SK-N-SH (cell line): ENCODE measurements around the gene POLN. TPM values are rescaled to one million over a fixed set of nuclear protein-coding genes. Genes with fewer than 3 reads are reported as not detected.
A peak's percentile ranks its signal among the peaks of the same experiment; 100 is the strongest.

Experiments used
- CTCF ChIA-PET: fragments of 300-600, 350-600 bp; formaldehyde crosslinking; extraction: SDS; loops from one replicate; lab custom pipeline; 2021; lab: Yijun Ruan, JAX
- POLR2A ChIA-PET: fragments of 350-600 bp; sonication (Branson Sonifier 250); formaldehyde crosslinking; extraction: SDS; loops from one replicate; lab custom pipeline; 2020; ENCODE audit warnings: antibody characterized with exemption, inconsistent platforms; lab: Yijun Ruan, JAX
- DNase-seq: peaks from one replicate; pipeline ENCODE4 v3.0.0; 2012
- H2AFZ ChIP-seq: fragments of 200-600 bp; sonication (generic); 2 replicates; pipeline ENCODE4 v1.8.1; 2016; ENCODE audit warnings: antibody characterized with exemption, mild to moderate bottlenecking, low read depth
- H3F3A ChIP-seq: fragments of 200-600 bp; sonication (generic); replicated peaks from 2 replicates; pipeline ENCODE3; 2016; ENCODE audit warnings: antibody characterized with exemption, mild to moderate bottlenecking; ENCODE audit not compliant: insufficient read depth
- H3K27ac ChIP-seq, 2 experiments: fragments of 200-500 bp in 1 of 2; fragments of 200-600 bp in 1 of 2; sonication (Bioruptor generic) in 1 of 2; sonication (generic), shearing (Covaris generic) in 1 of 2; 2 replicates each; pipeline versions ENCODE4 v1.5.1 to v1.6.1; 2014 to 2016; ENCODE audit warnings: low read depth in 2 of 2, inconsistent platforms in 1 of 2, low read length in 1 of 2, mild to moderate bottlenecking in 1 of 2, mixed read lengths in 1 of 2
- H3K27me3 ChIP-seq: fragments of 200-600 bp; sonication (generic), shearing (Covaris generic); 2 replicates; pipeline ENCODE4 v1.6.1; 2016; ENCODE audit warnings: mixed run types; ENCODE audit not compliant: insufficient read depth
- H3K36me3 ChIP-seq, 2 experiments: fragments of 200-500 bp in 1 of 2; fragments of 200-600 bp in 1 of 2; sonication (Bioruptor generic) in 1 of 2; sonication (generic) in 1 of 2; replicated peaks in 1 of 2; 2 replicates each; pipeline versions ENCODE3 to v1.5.1; 2014 to 2016; ENCODE audit warnings: low read length in 1 of 2, mild to moderate bottlenecking in 1 of 2; ENCODE audit not compliant: insufficient read depth in 2 of 2, control insufficient read depth in 1 of 2
- H3K4me1 ChIP-seq, 2 experiments: fragments of 200-500 bp in 1 of 2; fragments of 200-600 bp in 1 of 2; sonication (Bioruptor generic) in 1 of 2; sonication (generic), shearing (Covaris generic) in 1 of 2; 2 replicates each; pipeline versions ENCODE4 v1.5.1 to v1.6.1; 2014 to 2016; ENCODE audit warnings: low read depth in 1 of 2, low read length in 1 of 2, mixed run types in 1 of 2; ENCODE audit not compliant: insufficient read depth in 2 of 2, control insufficient read depth in 1 of 2
- H3K4me2 ChIP-seq: fragments of 200-600 bp; sonication (generic), shearing (Covaris generic); 2 replicates; pipeline ENCODE4 v1.6.1; 2017; ENCODE audit warnings: mixed run types
- H3K4me3 ChIP-seq, 2 experiments: fragments of 200-500 bp in 1 of 2; fragments of 200-600 bp in 1 of 2; sonication (Bioruptor generic) in 1 of 2; sonication (generic), shearing (Covaris generic) in 1 of 2; 2 replicates each; pipeline versions ENCODE4 v1.5.1 to v1.8.1; 2014 to 2016; ENCODE audit warnings: low read depth in 2 of 2, inconsistent platforms in 1 of 2, low read length in 1 of 2, mild to moderate bottlenecking in 1 of 2, mixed read lengths in 1 of 2, moderate library complexity in 1 of 2
- H3K79me2 ChIP-seq: fragments of 200-600 bp; sonication (generic); 2 replicates; pipeline ENCODE4 v1.8.1; 2017; ENCODE audit warnings: mild to moderate bottlenecking; ENCODE audit not compliant: insufficient read depth
- H3K9ac ChIP-seq: fragments of 200-600 bp; sonication (generic); 2 replicates; pipeline ENCODE4 v1.6.1; 2017; ENCODE audit warnings: mixed run types
- H3K9me2 ChIP-seq: fragments of 200-600 bp; sonication (generic); 2 replicates; pipeline ENCODE4 v1.6.1; 2017; ENCODE audit warnings: mixed run types
- H3K9me3 ChIP-seq: fragments of 200-600 bp; sonication (generic); 2 replicates; pipeline ENCODE4 v1.6.1; 2017; ENCODE audit warnings: mixed run types, mild to moderate bottlenecking, moderate library complexity
- H4K20me1 ChIP-seq: fragments of 200-600 bp; sonication (generic); 2 replicates; pipeline ENCODE4 v1.6.1; 2017; ENCODE audit warnings: mild to moderate bottlenecking, mixed run types; ENCODE audit not compliant: insufficient read depth
- EP300 ChIP-seq, 2 experiments: IDR thresholded peaks; 2 replicates each; pipeline versions ENCODE4 v1.4.0 to v1.6.1; 2012; ENCODE audit warnings: borderline replicate concordance in 1 of 2, low read depth in 1 of 2, low read length in 1 of 2
- EZH2phosphoT487 ChIP-seq: fragments of 200-600 bp; sonication (generic); IDR thresholded peaks from 2 replicates; pipeline ENCODE4 v1.6.1; 2017; ENCODE audit warnings: low read depth, mixed run types, mild to moderate bottlenecking, antibody characterized with exemption, moderate library complexity, borderline replicate concordance
- FOSL2 ChIP-seq: IDR thresholded peaks from 2 replicates; pipeline ENCODE4 v1.4.0; 2012; ENCODE audit warnings: low read depth, mild to moderate bottlenecking, moderate library complexity, borderline replicate concordance
- FOXM1 ChIP-seq: IDR thresholded peaks from 2 replicates; pipeline ENCODE4 v1.4.0; 2012; ENCODE audit warnings: low read depth, mild to moderate bottlenecking
- GABPA ChIP-seq: IDR thresholded peaks from 2 replicates; pipeline ENCODE4 v1.4.0; 2012; ENCODE audit warnings: low read depth, mild to moderate bottlenecking
- MAX ChIP-seq: IDR thresholded peaks from 2 replicates; pipeline ENCODE4 v1.4.0; 2012; ENCODE audit warnings: low read depth
- MEF2A ChIP-seq: IDR thresholded peaks from 2 replicates; pipeline ENCODE4 v1.4.0; 2012; ENCODE audit warnings: low read depth, borderline replicate concordance
- RFX5 ChIP-seq: IDR thresholded peaks from 2 replicates; pipeline ENCODE4 v1.6.1; 2012; ENCODE audit warnings: mild to moderate bottlenecking, improper control_type of control experiment, low read length
- RXRA ChIP-seq: IDR thresholded peaks from 2 replicates; pipeline ENCODE4 v1.4.0; 2012; ENCODE audit warnings: low read depth, mild to moderate bottlenecking, borderline replicate concordance
- SIN3A ChIP-seq: IDR thresholded peaks from 2 replicates; pipeline ENCODE4 v1.6.1; 2012; ENCODE audit warnings: low read depth, mild to moderate bottlenecking, low read length, moderate library complexity, borderline replicate concordance
- SMC3 ChIP-seq: IDR thresholded peaks from 2 replicates; pipeline ENCODE4 v1.6.1; 2012; ENCODE audit warnings: low read depth, low read length, improper control_type of control experiment
- USF2 ChIP-seq: fragments of 150-350 bp; IDR thresholded peaks from 2 replicates; pipeline ENCODE4 v1.6.1; 2017; ENCODE audit warnings: antibody characterized with exemption, low read length, low read depth, borderline replicate concordance
- WGBS: methylation state at CpG from one replicate; pipeline ENCODE4 v1.1.6; 2017; ENCODE audit warnings: low lambda C conversion rate; 5-methylcytosine and 5-hydroxymethylcytosine counted together
- polyA plus RNA-seq, 3 experiments: library from polyadenylated mRNA; depleted of rRNA; stranded (reverse); fragments of >200 nt; gene quantifications; 2 replicates each; pipeline ENCODE4 v1.2.3, GENCODE V29; 2012
- TF ChIP-seq, protein P1 (sequence below): fragments of 150-350 bp; IDR thresholded peaks from 2 replicates; pipeline ENCODE4 v1.6.1; 2016; ENCODE audit warnings: mild to moderate bottlenecking, low read depth, low read length
- TF ChIP-seq, protein P2 (sequence below): IDR thresholded peaks from 2 replicates; pipeline ENCODE4 v1.4.0; 2012; ENCODE audit warnings: low read depth, borderline replicate concordance

Gene POLN
- polyA plus RNA-seq, 1 of the 3 experiments (the other 2 are of a cell fraction), result 0.67 TPM

- no peak for TF ChIP-seq SIN3A
- TF ChIP-seq FOXM1, result no peak
Measured at GRCh38 chr4:2251795-2252529, 10.0 kb upstream of the POLN start (continued).

DNA sequence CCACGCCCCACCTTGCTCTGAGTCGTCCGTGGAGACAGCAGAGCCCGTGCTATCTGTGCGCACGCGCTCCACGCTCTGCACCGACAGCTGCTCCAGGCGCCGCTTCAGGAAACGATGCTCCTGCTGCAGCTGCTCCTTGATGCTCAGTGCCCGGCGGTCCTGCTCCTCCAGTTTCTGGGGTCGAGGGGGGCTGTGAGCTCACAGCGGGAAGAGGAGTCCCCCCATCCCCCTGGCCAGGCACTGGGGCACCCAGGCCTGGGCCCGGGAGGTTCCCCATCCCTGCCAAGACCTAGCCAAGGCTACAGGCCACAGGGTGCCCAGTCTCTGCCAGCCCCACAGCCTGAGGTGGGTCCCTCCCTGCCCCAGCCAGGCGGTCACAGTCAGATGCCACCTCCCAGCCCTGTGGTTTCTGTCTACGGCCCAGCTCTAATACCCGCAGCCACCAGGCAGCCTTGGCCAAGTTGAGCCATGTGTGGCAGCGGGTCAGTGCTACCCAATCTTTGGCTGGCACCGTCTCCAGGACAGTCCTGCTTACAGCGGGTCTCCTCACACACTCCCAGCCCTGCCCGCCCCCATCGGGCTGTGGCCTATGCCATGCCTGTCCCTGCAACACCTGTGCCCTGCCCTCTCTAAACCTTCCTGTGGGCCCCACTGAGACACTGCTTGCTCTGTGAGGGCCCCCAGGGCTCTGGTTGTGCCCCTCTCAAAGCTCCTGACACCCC lies 9.3 kb upstream of the POLN start:
- H3K36me3 ChIP-seq, result peaks cover 0 to 69% of the 10 kb centered on the region in 2 experiments
- peaks cover 0 to 8% of the 10 kb centered on the region in 2 experiments; a peak in 1 of 4 replicates for H3K4me1 ChIP-seq
- H3K27me3 ChIP-seq, result no peaks in the 10 kb centered on the region
- H3K27ac ChIP-seq, result no peak overlapping the region
- peaks cover 8% of the 10 kb centered on the region for H3K79me2 ChIP-seq
- H2AFZ ChIP-seq, result no peak overlapping the region
- no peak overlapping the region for H3K4me2 ChIP-seq
- CTCF ChIA-PET, result interaction anchor here (1.2 to 1.4 kb wide), 2 partner anchors 8 to 31 kb away, joined by 3 read pairs; no protein-coding TSS in a partner anchor
- 97% methylated on average over 19 of the region's 25 CpGs for WGBS
- TF ChIP-seq GABPA (no peak), SMC3 (no peak), MAX (no peak), USF2 (no peak), SIN3A (no peak), MEF2A (no peak), FOSL2 (no peak), EZH2phosphoT487 (no peak), RFX5 (no peak), EP300 (IDR thresholded peaks at IDR 0.05; ENCODE audit: borderline replicate concordance in 1 of 2, low read depth in 1 of 2, low read length in 1 of 2) (no peak), RXRA (no peak)
- TF ChIP-seq, protein P1, sequence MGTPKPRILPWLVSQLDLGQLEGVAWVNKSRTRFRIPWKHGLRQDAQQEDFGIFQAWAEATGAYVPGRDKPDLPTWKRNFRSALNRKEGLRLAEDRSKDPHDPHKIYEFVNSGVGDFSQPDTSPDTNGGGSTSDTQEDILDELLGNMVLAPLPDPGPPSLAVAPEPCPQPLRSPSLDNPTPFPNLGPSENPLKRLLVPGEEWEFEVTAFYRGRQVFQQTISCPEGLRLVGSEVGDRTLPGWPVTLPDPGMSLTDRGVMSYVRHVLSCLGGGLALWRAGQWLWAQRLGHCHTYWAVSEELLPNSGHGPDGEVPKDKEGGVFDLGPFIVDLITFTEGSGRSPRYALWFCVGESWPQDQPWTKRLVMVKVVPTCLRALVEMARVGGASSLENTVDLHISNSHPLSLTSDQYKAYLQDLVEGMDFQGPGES, result no peak
- TF ChIP-seq, protein P2, sequence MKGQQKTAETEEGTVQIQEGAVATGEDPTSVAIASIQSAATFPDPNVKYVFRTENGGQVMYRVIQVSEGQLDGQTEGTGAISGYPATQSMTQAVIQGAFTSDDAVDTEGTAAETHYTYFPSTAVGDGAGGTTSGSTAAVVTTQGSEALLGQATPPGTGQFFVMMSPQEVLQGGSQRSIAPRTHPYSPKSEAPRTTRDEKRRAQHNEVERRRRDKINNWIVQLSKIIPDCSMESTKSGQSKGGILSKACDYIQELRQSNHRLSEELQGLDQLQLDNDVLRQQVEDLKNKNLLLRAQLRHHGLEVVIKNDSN, result no peak
- TF ChIP-seq, all 33 proteins: peak for 0
- Histone ChIP-seq H3K4me3 (no peak overlapping the region), H3K9ac (no peak overlapping the region), H3K9me3 (no peaks in the 10 kb centered on the region), H3K9me2 (no peaks in the 10 kb centered on the region), H3F3A (no peaks in the 10 kb centered on the region), H4K20me1 (peaks cover 34% of the 10 kb centered on the region)
- DNase-seq, result peak; percentile 28
- POLR2A ChIA-PET, result interaction anchor here (0.9 kb wide), 1 partner anchor 9 kb away, joined by 6 read pairs; no protein-coding TSS in a partner anchor
